Panc1 (cell line): ENCODE results near the gene FEV. TPM values are rescaled to one million over a fixed set of nuclear protein-coding genes. Genes with fewer than 3 reads are reported as not detected.

Experiments used
- ATAC-seq: fragments of 200-7000 bp; cut with Tn5 transposase; 2 replicates; pipeline ENCODE4 v1.9.1; 2020; ENCODE audit warnings: mild to moderate bottlenecking, moderate library complexity
- BruUV-seq: library from RNA; stranded (reverse); fragments of 400-500 nt; replicated peaks from 2 replicates; lab custom pipeline; 2021; lab: Mats Ljungman, UMichigan
- CTCF ChIA-PET: fragments of 300-600 bp; sonication (Branson Sonifier 250); formaldehyde crosslinking; loops from one replicate; lab custom pipeline; 2022; ENCODE audit warnings: antibody characterized with exemption; lab: Charles Lee
- POLR2A ChIA-PET: fragments of 300-600 bp; sonication (Branson Sonifier 250); formaldehyde crosslinking; loops from one replicate; lab custom pipeline; 2022; ENCODE audit warnings: antibody characterized with exemption; lab: Charles Lee
- DNase-seq: peaks from one replicate; pipeline ENCODE4 v3.0.0-alpha.2; 2010; ENCODE audit warnings: low read depth, low spot score
- H3K27ac ChIP-seq: 2 replicates; pipeline ENCODE4 v1.5.1; 2011; ENCODE audit warnings: mild to moderate bottlenecking, low read length, inconsistent platforms
- H3K27me3 ChIP-seq: fragments of 200-500 bp; sonication (Bioruptor generic); 2 replicates; pipeline ENCODE4 v1.6.0; 2014; ENCODE audit warnings: low read length, inconsistent platforms; ENCODE audit not compliant: control insufficient read depth, insufficient read depth
- H3K36me3 ChIP-seq: fragments of 200-500 bp; sonication (Bioruptor generic); 2 replicates; pipeline ENCODE4 v1.5.1; 2014; ENCODE audit warnings: inconsistent platforms, mild to moderate bottlenecking, low read length, moderate library complexity; ENCODE audit not compliant: control insufficient read depth, insufficient read depth
- H3K4me1 ChIP-seq: 2 replicates; pipeline ENCODE4 v1.5.1; 2011; ENCODE audit warnings: inconsistent platforms, mild to moderate bottlenecking, low read length, moderate library complexity; ENCODE audit not compliant: control insufficient read depth, insufficient read depth
- H3K4me3 ChIP-seq, 2 experiments: 2 replicates each; pipeline ENCODE4 v1.5.1; 2011 to 2012; ENCODE audit warnings: low read depth in 2 of 2, low read length in 2 of 2, mild to moderate bottlenecking in 2 of 2, inconsistent platforms in 1 of 2, moderate library complexity in 1 of 2
- H3K9me3 ChIP-seq: fragments of 200-500 bp; sonication (Bioruptor generic); 2 replicates; pipeline ENCODE4 v1.5.1; 2014; ENCODE audit warnings: low read depth, mild to moderate bottlenecking, inconsistent platforms, low read length, moderate library complexity; ENCODE audit not compliant: control insufficient read depth, insufficient read depth
- CTCF ChIP-seq: fragments of 450-650 bp; IDR thresholded peaks from 2 replicates; pipeline ENCODE4 v1.5.1; 2017; ENCODE audit warnings: mild to moderate bottlenecking
- POLR2AphosphoS5 ChIP-seq: IDR thresholded peaks from 2 replicates; pipeline ENCODE4 v1.6.1; 2012; ENCODE audit warnings: mild to moderate bottlenecking, low read depth, low read length, moderate library complexity
- REST ChIP-seq, 2 experiments: IDR thresholded peaks; 2 replicates each; pipeline ENCODE4 v1.6.1; 2011 to 2012; ENCODE audit warnings: low read depth in 2 of 2, control low read depth in 1 of 2, low read length in 1 of 2, mild to moderate bottlenecking in 1 of 2, moderate library complexity in 1 of 2; ENCODE audit not compliant: insufficient read depth in 1 of 2
- SIN3A ChIP-seq: IDR thresholded peaks from 2 replicates; pipeline ENCODE4 v1.6.1; 2012; ENCODE audit warnings: low read depth, mild to moderate bottlenecking, low read length, moderate library complexity, borderline replicate concordance; ENCODE audit not compliant: insufficient read depth
- TCF7L2 ChIP-seq: IDR thresholded peaks from 2 replicates; pipeline ENCODE4 v1.6.1; 2011; ENCODE audit warnings: mild to moderate bottlenecking, low read depth, low read length, inconsistent platforms
- in situ Hi-C: cut with HindIII; loops from 2 replicates; pipeline ENCODE4 v1.10.0; 2016; ENCODE audit warnings: low sequenced_read_pairs, low pct_unique_long_range_greater_than_20kb
- intact Hi-C: fragments of 100-400 bp; cut with micrococcal nuclease; formaldehyde crosslinking; loops from one replicate; pipeline ENCODE4 v1.10.0; 2022; ENCODE audit not compliant: unreplicated experiment
- total RNA-seq: library from RNA; stranded (reverse); gene quantifications from one replicate; pipeline ENCODE4 v1.2.1, GENCODE V29; 2021; ENCODE audit not compliant: unreplicated experiment

FEV gene
- total RNA-seq, 1 experiment from 2014 or later, result not detected

GRCh38 chr2:218981390-218981880 lies 3.5 kb downstream of the FEV start:
- in situ Hi-C loops (no loop called here), intact Hi-C loops (loop anchor here (5.0 kb wide), 1 partner anchor 129 kb away; no protein-coding TSS in a partner anchor)
- peak overlapping the region; percentile 23 to 49 for H3K4me3 ChIP-seq
- ChIA-PET CTCF (interaction anchor here (0.6 to 2.5 kb wide), 7 partner anchors 11 to 104 kb away, joined by 3 to 20 read pairs (median 7); no protein-coding TSS in a partner anchor), POLR2A (interaction anchor here (0.7 kb wide), 1 partner anchor 63 kb away, joined by 3 read pairs; no protein-coding TSS in a partner anchor)
- BruUV-seq, result no TSS peak
- H3K36me3 ChIP-seq, result no peaks in the 10 kb centered on the region
- no peak for TF ChIP-seq CTCF
- TF ChIP-seq POLR2AphosphoS5, result no peak
- TF ChIP-seq SIN3A, result no peak
- no peak for TF ChIP-seq TCF7L2
- TF ChIP-seq REST (IDR thresholded peaks at IDR 0.05; ENCODE audit: insufficient read depth in 1 of 2, low read depth in 2 of 2, low read length in 1 of 2), result no peak
- ATAC-seq, result peak; percentile 29
- no peak for DNase-seq
- H3K9me3 ChIP-seq, result no peaks in the 10 kb centered on the region
- peaks cover 12% of the 10 kb centered on the region for H3K4me1 ChIP-seq
- H3K27ac ChIP-seq, result no peak overlapping the region
- peaks cover 18% of the 10 kb centered on the region; the same call in 1 of the 2 replicates for H3K27me3 ChIP-seq

DNA sequence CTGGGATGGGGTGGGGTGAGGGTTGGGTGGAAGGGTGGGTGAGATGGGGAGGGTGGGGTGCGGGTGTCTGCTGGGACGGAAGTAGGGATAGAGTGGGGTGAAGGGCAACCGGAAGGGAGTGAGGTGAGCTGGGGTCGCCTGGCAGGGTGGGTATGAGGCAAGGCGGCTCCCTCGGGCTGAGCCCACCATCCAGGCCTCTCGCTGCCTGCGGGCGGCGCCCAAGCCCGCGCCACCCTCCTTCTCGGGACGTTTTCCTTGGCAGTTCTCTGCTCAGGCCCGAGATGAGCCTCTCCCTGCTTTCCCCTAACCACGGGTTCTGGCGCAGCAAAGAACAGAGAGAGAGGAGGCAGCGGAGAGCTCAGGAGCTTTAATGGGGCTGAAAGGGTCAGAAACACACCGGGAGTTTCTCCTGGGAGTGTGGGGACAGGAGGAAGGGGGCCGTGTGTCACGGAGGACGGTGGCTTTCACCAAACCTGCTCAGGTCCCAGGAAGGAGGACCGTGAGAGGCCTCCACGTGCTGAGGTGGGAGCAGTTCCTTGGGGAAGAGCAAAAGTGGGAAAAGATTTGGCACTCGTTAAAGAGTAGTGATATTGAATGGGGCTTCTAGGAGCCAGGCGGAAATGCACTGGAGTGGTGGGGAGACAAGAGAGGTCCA lies 4.1 kb downstream of the FEV start:
- Histone ChIP-seq H3K4me1 (peaks cover 12% of the 10 kb centered on the region), H3K27me3 (peaks cover 16% of the 10 kb centered on the region; the same call in 1 of the 2 replicates), H3K9me3 (no peaks in the 10 kb centered on the region), H3K27ac (no peak overlapping the region), H3K4me3 (peak overlapping the region; percentile 6 to 49; a peak in 2 of 4 replicates), H3K36me3 (no peaks in the 10 kb centered on the region)
- in situ Hi-C loops (no loop called here), intact Hi-C loops (loop anchor here (5.0 kb wide), 1 partner anchor 129 kb away; no protein-coding TSS in a partner anchor)
- TF ChIP-seq SIN3A, result no peak
- DNase-seq (no peak), ATAC-seq (peak; percentile 57)
- CTCF ChIA-PET, result interaction anchor here (0.5 to 2.5 kb wide), 14 partner anchors 12 to 231 kb away, joined by 3 to 20 read pairs (median 4); partner anchors contain the start of gene CDK5R2
- POLR2A ChIA-PET, result no interaction called here
- BruUV-seq, result no TSS peak
